ENCODE data around the gene AFAP1L1.

- TF ChIP-seq CTCF (IDR thresholded peaks at IDR 0.05; ENCODE audit: extremely low read depth in 1 of 2, insufficient read depth in 1 of 2, low read depth in 1 of 2, low read length in 2 of 2) (no peak), EZH2 (IDR thresholded peaks at IDR 0.05; ENCODE audit: borderline replicate concordance, low read depth, low read length, severe bottlenecking) (no peak)
Measured at GRCh38 chr5:149381261-149381985, 109.8 kb downstream of the AFAP1L1 start.
